NCI-H510A (cell line): ENCODE data around the gene PPARD.
"Not testable (repeated sequence)": the region's sequence is repeated elsewhere in the genome, so short reads cannot be mapped to it uniquely, and the experiment has no call there.

Experiments used
- DNase-seq: peaks from one replicate; lab custom pipeline; 2025; lab: John Stamatoyannopoulos, UW

PPARD gene

GRCh38 chr6:35406711-35407485, 64.5 kb downstream of the PPARD start:
- no peak for DNase-seq

- DNase-seq: no peak
These were observed 66.9 kb downstream of the PPARD start for GRCh38 chr6:35409245-35409644.

GRCh38 chr6:35410131-35410530, 67.8 kb downstream of the PPARD start:
- no peak for DNase-seq

GRCh38 chr6:35411066-35411465, 68.7 kb downstream of the PPARD start:
- no peak for DNase-seq

GRCh38 chr6:35412102-35412501, 69.7 kb downstream of the PPARD start:
- no peak for DNase-seq

- no peak for DNase-seq
These were observed 71.6 kb downstream of the PPARD start for GRCh38 chr6:35413911-35414310.

- DNase-seq: peak; percentile 97
These were observed 72.9 kb downstream of the PPARD start for GRCh38 chr6:35415065-35415891.

- no peak for DNase-seq
These were observed 75.8 kb downstream of the PPARD start for GRCh38 chr6:35417979-35418661.

GRCh38 chr6:35419417-35419816, 77.1 kb downstream of the PPARD start:
- no peak for DNase-seq

GRCh38 chr6:35419961-35420360, 77.6 kb downstream of the PPARD start:
- DNase-seq: no peak

- DNase-seq: no peak
These were observed 82.9 kb downstream of the PPARD start for GRCh38 chr6:35425284-35425683.

- DNase-seq: no peak
These were observed 83.7 kb downstream of the PPARD start for GRCh38 chr6:35426074-35426473.

GRCh38 chr6:35427435-35427834, 85.1 kb downstream of the PPARD start:
- DNase-seq: no peak

GRCh38 chr6:35427851-35428321, 85.5 kb downstream of the PPARD start:
- no peak for DNase-seq

GRCh38 chr6:35428421-35429149, 86.2 kb downstream of the PPARD start:
- no peak for DNase-seq

- no peak for DNase-seq
These were observed 87.1 kb downstream of the PPARD start for GRCh38 chr6:35429463-35429862.

- no peak for DNase-seq
These were observed 89.9 kb downstream of the PPARD start for GRCh38 chr6:35432291-35432690.

GRCh38 chr6:35432702-35433101, 90.3 kb downstream of the PPARD start:
- not testable (repeated sequence) for DNase-seq

GRCh38 chr6:35435074-35435837, 92.9 kb downstream of the PPARD start:
- no peak for DNase-seq

GRCh38 chr6:35436071-35436857, 93.9 kb downstream of the PPARD start:
- DNase-seq: no peak
